HG02970 (cell line): ENCODE data around the gene CPO.
A peak's percentile ranks its signal among the peaks of the same experiment; 100 is the strongest.

Experiments
- ATAC-seq: cut with Tn5 transposase; IDR thresholded peaks from one replicate; pipeline ENCODE4 v1.9.1; 2021; ENCODE audit warnings: mild to moderate bottlenecking, moderate library complexity, moderate number of reproducible peaks; ENCODE audit not compliant: unreplicated experiment, low FRiP score

Gene CPO

GRCh38 chr2:206971805-206972204, 32.5 kb downstream of the CPO start:
- ATAC-seq = no peak

- ATAC-seq = no peak
These were observed 35.2 kb downstream of the CPO start for GRCh38 chr2:206974551-206974950.

GRCh38 chr2:206978746-206979145, 39.4 kb downstream of the CPO start:
- ATAC-seq = no peak

GRCh38 chr2:206979365-206979764, 40.0 kb downstream of the CPO start:
- ATAC-seq = no peak

GRCh38 chr2:206979922-206980321, 40.6 kb downstream of the CPO start:
- no peak for ATAC-seq

- no peak for ATAC-seq
These were observed 41.1 kb downstream of the CPO start for GRCh38 chr2:206980413-206980812.

GRCh38 chr2:206981086-206981674, 41.9 kb downstream of the CPO start:
- ATAC-seq = no peak

- ATAC-seq = no peak
These were observed 42.5 kb downstream of the CPO start for GRCh38 chr2:206981739-206982340.

- ATAC-seq = no peak
These were observed 43.1 kb downstream of the CPO start for GRCh38 chr2:206982360-206982955.

GRCh38 chr2:206983161-206983859, 44.0 kb downstream of the CPO start:
- no peak for ATAC-seq

GRCh38 chr2:206984206-206984605, 44.9 kb downstream of the CPO start:
- no peak for ATAC-seq

- no peak for ATAC-seq
These were observed 47.6 kb downstream of the CPO start for GRCh38 chr2:206986943-206987342.

- ATAC-seq = no peak
These were observed 48.5 kb downstream of the CPO start for GRCh38 chr2:206987810-206988209.

- no peak for ATAC-seq
These were observed 49.6 kb downstream of the CPO start for GRCh38 chr2:206988884-206989283.

GRCh38 chr2:206989311-206989710, 50.0 kb downstream of the CPO start:
- peak; percentile 71 for ATAC-seq

GRCh38 chr2:206990360-206990759, 51.0 kb downstream of the CPO start:
- no peak for ATAC-seq

GRCh38 chr2:206991070-206991469, 51.8 kb downstream of the CPO start:
- no peak for ATAC-seq

- ATAC-seq = no peak
These were observed 54.1 kb downstream of the CPO start for GRCh38 chr2:206993396-206993911.

- ATAC-seq = no peak
These were observed 54.6 kb downstream of the CPO start for GRCh38 chr2:206993964-206994363.

GRCh38 chr2:206996556-206997065, 57.3 kb downstream of the CPO start:
- ATAC-seq = no peak
